SK-N-SH treated with all-trans-retinoic acid at 6 μM for 48 hours (cell line): ENCODE results near the gene CDC25C.

Source experiments
- ATAC-seq: fragments of 200-7000 bp; cut with Tn5 transposase; 3 replicates; pipeline ENCODE4 v1.9.1; 2020; ENCODE audit warnings: mild to moderate bottlenecking, moderate library complexity
- ARNTL ChIP-seq: fragments of 450-650 bp; formaldehyde crosslinking; IDR thresholded peaks from 2 replicates; pipeline ENCODE4 v1.5.0; 2020; ENCODE audit warnings: low read depth, mild to moderate bottlenecking, moderate library complexity, borderline replicate concordance
- BACH2 ChIP-seq: fragments of 250-450 bp; sonication (Bioruptor Pico); IDR thresholded peaks from 2 replicates; pipeline ENCODE4 v1.9.0; 2021; ENCODE audit warnings: mild to moderate bottlenecking, borderline replicate concordance
- CSDC2 ChIP-seq: fragments of 250-450 bp; sonication (Bioruptor Pico); IDR thresholded peaks from 2 replicates; pipeline ENCODE4 v1.5.0; 2020; ENCODE audit warnings: mild to moderate bottlenecking, moderate library complexity
- GLIS3 ChIP-seq: fragments of 250-450 bp; sonication (Bioruptor Pico); IDR thresholded peaks from 2 replicates; pipeline ENCODE4 v1.5.0; 2020; ENCODE audit warnings: mild to moderate bottlenecking, moderate library complexity
- ISL1 ChIP-seq: fragments of 250-450 bp; sonication (Bioruptor Pico); IDR thresholded peaks from 2 replicates; pipeline ENCODE4 v2.1.2; 2022; ENCODE audit warnings: mild to moderate bottlenecking, moderate library complexity
- POU6F1 ChIP-seq: fragments of 250-450 bp; sonication (Bioruptor Pico); IDR thresholded peaks from 2 replicates; pipeline ENCODE4 v1.8.0; 2021; ENCODE audit warnings: low read depth, mild to moderate bottlenecking, moderate library complexity, borderline replicate concordance
- PPARA ChIP-seq: fragments of 250-450 bp; sonication (Bioruptor Pico); IDR thresholded peaks from 2 replicates; pipeline ENCODE4 v1.5.0; 2020; ENCODE audit warnings: mild to moderate bottlenecking, borderline replicate concordance
- RARB ChIP-seq: fragments of 250-450 bp; sonication (Bioruptor Pico); IDR thresholded peaks from 2 replicates; pipeline ENCODE4 v1.8.0; 2021; ENCODE audit warnings: mild to moderate bottlenecking, moderate library complexity
- TCF4 ChIP-seq: fragments of 250-450 bp; sonication (Bioruptor Pico); IDR thresholded peaks from 2 replicates; pipeline ENCODE4 v1.8.0; 2021; ENCODE audit warnings: mild to moderate bottlenecking, moderate library complexity, borderline replicate concordance
- TOX ChIP-seq: fragments of 250-450 bp; sonication (Bioruptor Pico); IDR thresholded peaks from 2 replicates; pipeline ENCODE4 v1.8.0; 2021; ENCODE audit warnings: mild to moderate bottlenecking, moderate library complexity, borderline replicate concordance
- TSHZ2 ChIP-seq: fragments of 250-450 bp; sonication (Bioruptor Pico); IDR thresholded peaks from 2 replicates; pipeline ENCODE4 v1.5.0; 2020; ENCODE audit warnings: mild to moderate bottlenecking, moderate library complexity
- ZC3H10 ChIP-seq: fragments of 250-450 bp; sonication (Bioruptor Pico); IDR thresholded peaks from 2 replicates; pipeline ENCODE4 v1.5.1; 2021; ENCODE audit warnings: mild to moderate bottlenecking, moderate library complexity
- ZFP3 ChIP-seq: fragments of 250-450 bp; sonication (Bioruptor Pico); IDR thresholded peaks from 2 replicates; pipeline ENCODE4 v1.5.0; 2020; ENCODE audit warnings: mild to moderate bottlenecking, moderate library complexity
- ZNF565 ChIP-seq: fragments of 450-650 bp; formaldehyde crosslinking; conservative IDR thresholded peaks from 2 replicates; pipeline ENCODE4 v1.5.0; 2020; ENCODE audit warnings: low read depth, mild to moderate bottlenecking, moderate library complexity
- ZNF70 ChIP-seq: fragments of 450-650 bp; formaldehyde crosslinking; IDR thresholded peaks from 2 replicates; pipeline ENCODE4 v1.5.0; 2020; ENCODE audit warnings: mild to moderate bottlenecking, moderate library complexity
- ZNF8 ChIP-seq: fragments of 450-650 bp; formaldehyde crosslinking; IDR thresholded peaks from 2 replicates; pipeline ENCODE4 v1.5.0; 2020; ENCODE audit warnings: mild to moderate bottlenecking, moderate library complexity

Gene CDC25C

GRCh38 chr5:138241688-138242571, 89.7 kb downstream of the CDC25C start (continued):
- TF ChIP-seq ZNF70 (CRISPR knock-in tag) = no peak

- TF ChIP-seq TCF4 (CRISPR knock-in tag) (no peak), TSHZ2 (CRISPR knock-in tag) (no peak), POU6F1 (no peak), ZFP3 (CRISPR knock-in tag) (no peak), ZNF8 (CRISPR knock-in tag) (no peak), BACH2 (CRISPR knock-in tag) (no peak), ZC3H10 (CRISPR knock-in tag) (no peak), ZNF565 (CRISPR knock-in tag) (no peak), ARNTL (CRISPR knock-in tag) (no peak), CSDC2 (CRISPR knock-in tag) (no peak), RARB (CRISPR knock-in tag) (no peak), TOX (CRISPR knock-in tag) (no peak), ISL1 (CRISPR knock-in tag) (no peak), ZNF70 (CRISPR knock-in tag) (no peak), PPARA (CRISPR knock-in tag) (no peak)
- no peak for ATAC-seq
Measured at GRCh38 chr5:138240650-138241385, 90.8 kb downstream of the CDC25C start.

- TF ChIP-seq CSDC2 (CRISPR knock-in tag) (no peak), ARNTL (CRISPR knock-in tag) (no peak), GLIS3 (CRISPR knock-in tag) (no peak), ZC3H10 (CRISPR knock-in tag) (no peak), ISL1 (CRISPR knock-in tag) (no peak)
- no peak for ATAC-seq
Measured at GRCh38 chr5:138238034-138238433, 93.6 kb downstream of the CDC25C start.
